ENCODE results near the gene RRM1. TPM values are rescaled to one million over a fixed set of nuclear protein-coding genes. Genes with fewer than 3 reads are reported as not detected.

The RRM1 gene
- total RNA-seq, 1 experiment from 2014 or later = 138 TPM

GRCh38 chr11:4146772-4147098, 52.1 kb downstream of the RRM1 start:
- Histone ChIP-seq H3K23ac (ENCODE audit: insufficient read length, low read depth, low read length) (no peak overlapping the region), H3K56ac (ENCODE audit: insufficient read length, low read depth, low read length) (no peak overlapping the region), H3K79me2 (ENCODE audit: insufficient read depth, low read length) (no peaks in the 10 kb centered on the region), H2BK15ac (ENCODE audit: low read depth, low read length) (no peak overlapping the region), H3K14ac (ENCODE audit: insufficient read depth, low read length) (no peak overlapping the region), H3K18ac (ENCODE audit: insufficient read length, low read depth, low read length) (no peak overlapping the region), H2AFZ (ENCODE audit: low read length) (no peak overlapping the region), H4K91ac (ENCODE audit: insufficient read length, low read depth, low read length) (no peak overlapping the region), H2BK5ac (ENCODE audit: insufficient read length, low read length) (no peak overlapping the region), H3K27ac (ENCODE audit: insufficient read length, low read depth, low read length) (no peak overlapping the region), H2BK120ac (ENCODE audit: low read depth, low read length, poor library complexity, severe bottlenecking) (no peak overlapping the region), H2AK5ac (ENCODE audit: insufficient read length, low read length) (no peak overlapping the region), H3K23me2 (ENCODE audit: insufficient read length, low read depth, low read length, poor library complexity, severe bottlenecking) (no peaks in the 10 kb centered on the region), H4K20me1 (ENCODE audit: control insufficient read depth, insufficient read depth, insufficient read length) (no peaks in the 10 kb centered on the region), H3T11ph (ENCODE audit: low read length) (no peak overlapping the region), H3K27me3 (ENCODE audit: insufficient read depth, low read length) (no peaks in the 10 kb centered on the region), H4K8ac (replicated peaks; ENCODE audit: insufficient read length, low read depth, low read length) (no peak overlapping the region), H3K4me1 (ENCODE audit: insufficient read depth, low read length) (no peaks in the 10 kb centered on the region), H2BK12ac (ENCODE audit: insufficient read length, low read depth, low read length) (no peak overlapping the region), H4K5ac (ENCODE audit: insufficient read length, low read depth, low read length) (no peak overlapping the region), H3K4ac (ENCODE audit: low read depth, low read length) (no peak overlapping the region), H3K79me1 (ENCODE audit: insufficient read depth, low read depth, low read length, poor library complexity, severe bottlenecking) (no peaks in the 10 kb centered on the region), H3K9ac (ENCODE audit: extremely low read depth, insufficient read length, low read length) (no peak overlapping the region), H3K9me3 (ENCODE audit: control insufficient read depth, low read depth, low read length) (no peaks in the 10 kb centered on the region), H3K4me2 (ENCODE audit: insufficient read depth, insufficient read length, low read length) (no peak overlapping the region), H2BK20ac (ENCODE audit: low read depth, low read length, poor library complexity, severe bottlenecking) (no peak overlapping the region)
- H3K27ac Mint-ChIP-seq = no peak overlapping the region; a peak in 1 of 7 replicates
- H3K4me3 Mint-ChIP-seq = no peak overlapping the region
- no peaks in the 10 kb centered on the region for H3K9me3 Mint-ChIP-seq
- peaks cover 1% of the 10 kb centered on the region; the same call in 1 of the 2 replicates for H3K27me3 Mint-ChIP-seq (ENCODE audit: low read depth)
- no peaks in the 10 kb centered on the region for H3K4me1 Mint-ChIP-seq
- WGBS (ENCODE audit: extremely low coverage, insufficient read length, low lambda C conversion rate) = no CpG with 5 or more reads among the region's 7 CpGs
- no peak for DNase-seq
- peaks cover 2 to 4% (median 4%) of the 10 kb centered on the region in 3 experiments; a peak in 6 of 7 replicates for H3K36me3 Mint-ChIP-seq (ENCODE audit: insufficient read depth in 1 of 3, low read depth in 3 of 3)
- TF ChIP-seq CTCF (conservative IDR thresholded peaks at IDR 0.05) = no peak
